OCI-LY1 (cell line): Measurements from ENCODE around the gene MDM1.

ENCODE experiments used
- H2AFZ ChIP-seq: fragments of 200-600 bp; sonication (generic), shearing (Covaris generic); 2 replicates; pipeline ENCODE4 v1.6.0; 2014; ENCODE audit warnings: antibody characterized with exemption, mild to moderate bottlenecking, low read length
- H3F3A ChIP-seq: fragments of 200-600 bp; sonication (generic), shearing (Covaris generic); 2 replicates; pipeline ENCODE4 v1.6.0; 2014; ENCODE audit warnings: mild to moderate bottlenecking, antibody characterized with exemption, low read length, moderate library complexity; ENCODE audit not compliant: insufficient read depth
- H3K27ac ChIP-seq: fragments of 200-600 bp; sonication (generic); 2 replicates; pipeline ENCODE4 v1.5.1; 2014; ENCODE audit warnings: low read length, mixed run types, mild to moderate bottlenecking, low read depth; ENCODE audit not compliant: poor library complexity, severe bottlenecking
- H3K27me3 ChIP-seq: fragments of 200-600 bp; sonication (generic); 2 replicates; pipeline ENCODE4 v1.6.0; 2014; ENCODE audit warnings: antibody characterized with exemption, mild to moderate bottlenecking, low read length, moderate library complexity; ENCODE audit not compliant: insufficient read depth
- H3K36me3 ChIP-seq: fragments of 200-600 bp; sonication (generic); 2 replicates; pipeline ENCODE4 v1.6.1; 2014; ENCODE audit warnings: mild to moderate bottlenecking, antibody characterized with exemption, low read length, moderate library complexity, mixed read lengths; ENCODE audit not compliant: insufficient read depth
- H3K4me1 ChIP-seq: fragments of 200-600 bp; sonication (generic); 2 replicates; pipeline ENCODE4 v1.5.1; 2014; ENCODE audit warnings: mild to moderate bottlenecking, low read length, moderate library complexity; ENCODE audit not compliant: insufficient read depth, severe bottlenecking
- H3K4me2 ChIP-seq: fragments of 200-600 bp; sonication (generic), shearing (Covaris generic); 2 replicates; pipeline ENCODE4 v1.6.1; 2014; ENCODE audit warnings: low read length
- H3K4me3 ChIP-seq: fragments of 200-600 bp; sonication (generic); 2 replicates; pipeline ENCODE4 v1.5.1; 2014; ENCODE audit warnings: low read length, low read depth, mild to moderate bottlenecking, mixed read lengths; ENCODE audit not compliant: poor library complexity, severe bottlenecking
- H3K79me2 ChIP-seq: fragments of 200-600 bp; shearing (Covaris generic); 2 replicates; pipeline ENCODE4 v1.6.1; 2016; ENCODE audit warnings: mixed run types, low read length, mixed read lengths; ENCODE audit not compliant: insufficient read depth
- H3K9ac ChIP-seq: fragments of 200-600 bp; sonication (generic), shearing (Covaris generic); 2 replicates; pipeline ENCODE4 v1.6.1; 2014; ENCODE audit warnings: mild to moderate bottlenecking, low read length, mixed read lengths
- H3K9me2 ChIP-seq: fragments of 200-600 bp; sonication (generic), shearing (Covaris generic); 2 replicates; pipeline ENCODE4 v1.6.1; 2014; ENCODE audit warnings: low read depth, mild to moderate bottlenecking, low read length, mixed read lengths
- H3K9me3 ChIP-seq: fragments of 200-600 bp; shearing (Covaris generic); 2 replicates; pipeline ENCODE4 v1.6.1; 2014; ENCODE audit warnings: low read length, mixed read lengths
- H4K20me1 ChIP-seq: fragments of 200-600 bp; sonication (generic), shearing (Covaris generic); 2 replicates; pipeline ENCODE4 v1.6.0; 2016; ENCODE audit warnings: mild to moderate bottlenecking, low read length; ENCODE audit not compliant: insufficient read depth
- CTCF ChIP-seq: fragments of 200-600 bp; sonication (generic), shearing (Covaris generic); IDR thresholded peaks from 2 replicates; pipeline ENCODE4 v1.5.1; 2017; ENCODE audit warnings: mild to moderate bottlenecking, antibody characterized with exemption, low read length, moderate library complexity, mixed read lengths
- EZH2 ChIP-seq: fragments of 200-600 bp; sonication (generic), shearing (Covaris generic); IDR thresholded peaks from 2 replicates; pipeline ENCODE4 v1.8.0; 2017; ENCODE audit warnings: borderline replicate concordance, mixed run types, mild to moderate bottlenecking, antibody characterized with exemption, low read length, moderate library complexity, mixed read lengths

Gene MDM1

GRCh38 chr12:68349220-68349621 lies 17.1 kb upstream of the MDM1 start:
- Histone ChIP-seq H3K27ac (no peak overlapping the region), H3K9ac (no peak overlapping the region), H4K20me1 (no peaks in the 10 kb centered on the region), H3K9me3 (no peaks in the 10 kb centered on the region), H3K79me2 (no peaks in the 10 kb centered on the region), H3K36me3 (no peaks in the 10 kb centered on the region), H3F3A (no peaks in the 10 kb centered on the region), H3K4me3 (no peak overlapping the region), H3K9me2 (no peaks in the 10 kb centered on the region), H2AFZ (no peak overlapping the region), H3K4me2 (no peak overlapping the region), H3K27me3 (peaks cover 4% of the 10 kb centered on the region; the same call in 1 of the 2 replicates), H3K4me1 (no peaks in the 10 kb centered on the region)
- TF ChIP-seq EZH2, result no peak
- TF ChIP-seq CTCF, result no peak

- H3K4me1 ChIP-seq, result no peaks in the 10 kb centered on the region
- H3K9me2 ChIP-seq, result no peaks in the 10 kb centered on the region
- H3K9me3 ChIP-seq, result no peaks in the 10 kb centered on the region
- no peak overlapping the region for H3K4me2 ChIP-seq
- H3K79me2 ChIP-seq, result no peaks in the 10 kb centered on the region
- no peaks in the 10 kb centered on the region for H3F3A ChIP-seq
- no peaks in the 10 kb centered on the region for H4K20me1 ChIP-seq
- no peak for TF ChIP-seq EZH2
- TF ChIP-seq CTCF, result no peak
- no peak overlapping the region for H3K27ac ChIP-seq
- peaks cover 4% of the 10 kb centered on the region; the same call in 1 of the 2 replicates for H3K27me3 ChIP-seq
- H3K36me3 ChIP-seq, result no peaks in the 10 kb centered on the region
- H3K9ac ChIP-seq, result no peak overlapping the region
- no peak overlapping the region for H2AFZ ChIP-seq
- no peak overlapping the region for H3K4me3 ChIP-seq
These were observed 16.3 kb upstream of the MDM1 start for GRCh38 chr12:68348419-68348818.

GRCh38 chr12:68345763-68346162 lies 13.6 kb upstream of the MDM1 start:
- no peaks in the 10 kb centered on the region for H4K20me1 ChIP-seq
- H2AFZ ChIP-seq, result no peak overlapping the region
- no peak for TF ChIP-seq CTCF
- TF ChIP-seq EZH2, result no peak
- H3K4me1 ChIP-seq, result no peaks in the 10 kb centered on the region
- no peak overlapping the region for H3K27ac ChIP-seq
- no peaks in the 10 kb centered on the region for H3K9me2 ChIP-seq
- peaks cover 3% of the 10 kb centered on the region; the same call in 1 of the 2 replicates for H3K27me3 ChIP-seq
- no peak overlapping the region for H3K4me3 ChIP-seq
- H3K9ac ChIP-seq, result no peak overlapping the region
- H3K4me2 ChIP-seq, result no peak overlapping the region
- no peaks in the 10 kb centered on the region for H3K79me2 ChIP-seq
- H3K9me3 ChIP-seq, result no peaks in the 10 kb centered on the region
- no peaks in the 10 kb centered on the region for H3K36me3 ChIP-seq
- no peaks in the 10 kb centered on the region for H3F3A ChIP-seq
